ENCODE results near the gene MFAP3L. TPM values are rescaled to one million over a fixed set of nuclear protein-coding genes. Genes with fewer than 3 reads are reported as not detected.

MFAP3L gene
- polyA plus RNA-seq, 1 donor from 2014 or later, result 4.0 TPM

- H3K9ac ChIP-seq (ENCODE audit: low read length), result no peak overlapping the region
- H3K27ac ChIP-seq (ENCODE audit: low read length), result no peak overlapping the region
- H3K4me2 ChIP-seq (ENCODE audit: low read length), result no peak overlapping the region
- H3K9me2 ChIP-seq (ENCODE audit: insufficient read depth, low read length), result no peaks in the 10 kb centered on the region
- no peaks in the 10 kb centered on the region for H3K79me2 ChIP-seq (replicated peaks; ENCODE audit: insufficient read depth, low read length)
- no peaks in the 10 kb centered on the region for H3K9me3 ChIP-seq (ENCODE audit: low read length)
- no peaks in the 10 kb centered on the region for H3K36me3 ChIP-seq (ENCODE audit: insufficient read depth, low read length)
- H4K20me1 ChIP-seq (ENCODE audit: insufficient read depth), result no peaks in the 10 kb centered on the region
- H3F3A ChIP-seq (ENCODE audit: insufficient read depth, low read length, poor library complexity, severe bottlenecking), result no peaks in the 10 kb centered on the region
- H2AFZ ChIP-seq (ENCODE audit: low read depth, low read length), result no peak overlapping the region
- no peak overlapping the region for H3K4me3 ChIP-seq (ENCODE audit: low read length)
- no peaks in the 10 kb centered on the region for H3K27me3 ChIP-seq (ENCODE audit: insufficient read depth, low read depth, low read length)
- no peak for TF ChIP-seq TAF1 (IDR thresholded peaks at IDR 0.05; ENCODE audit: low read depth)
- no peak for TF ChIP-seq POLR2AphosphoS5 (IDR thresholded peaks at IDR 0.05)
- TF ChIP-seq EZH2 (IDR thresholded peaks at IDR 0.05; ENCODE audit: borderline replicate concordance, insufficient read depth, low read length, poor library complexity, severe bottlenecking), result no peak
- no peak for TF ChIP-seq RAD21 (conservative IDR thresholded peaks at IDR 0.05)
- TF ChIP-seq, protein P1, sequence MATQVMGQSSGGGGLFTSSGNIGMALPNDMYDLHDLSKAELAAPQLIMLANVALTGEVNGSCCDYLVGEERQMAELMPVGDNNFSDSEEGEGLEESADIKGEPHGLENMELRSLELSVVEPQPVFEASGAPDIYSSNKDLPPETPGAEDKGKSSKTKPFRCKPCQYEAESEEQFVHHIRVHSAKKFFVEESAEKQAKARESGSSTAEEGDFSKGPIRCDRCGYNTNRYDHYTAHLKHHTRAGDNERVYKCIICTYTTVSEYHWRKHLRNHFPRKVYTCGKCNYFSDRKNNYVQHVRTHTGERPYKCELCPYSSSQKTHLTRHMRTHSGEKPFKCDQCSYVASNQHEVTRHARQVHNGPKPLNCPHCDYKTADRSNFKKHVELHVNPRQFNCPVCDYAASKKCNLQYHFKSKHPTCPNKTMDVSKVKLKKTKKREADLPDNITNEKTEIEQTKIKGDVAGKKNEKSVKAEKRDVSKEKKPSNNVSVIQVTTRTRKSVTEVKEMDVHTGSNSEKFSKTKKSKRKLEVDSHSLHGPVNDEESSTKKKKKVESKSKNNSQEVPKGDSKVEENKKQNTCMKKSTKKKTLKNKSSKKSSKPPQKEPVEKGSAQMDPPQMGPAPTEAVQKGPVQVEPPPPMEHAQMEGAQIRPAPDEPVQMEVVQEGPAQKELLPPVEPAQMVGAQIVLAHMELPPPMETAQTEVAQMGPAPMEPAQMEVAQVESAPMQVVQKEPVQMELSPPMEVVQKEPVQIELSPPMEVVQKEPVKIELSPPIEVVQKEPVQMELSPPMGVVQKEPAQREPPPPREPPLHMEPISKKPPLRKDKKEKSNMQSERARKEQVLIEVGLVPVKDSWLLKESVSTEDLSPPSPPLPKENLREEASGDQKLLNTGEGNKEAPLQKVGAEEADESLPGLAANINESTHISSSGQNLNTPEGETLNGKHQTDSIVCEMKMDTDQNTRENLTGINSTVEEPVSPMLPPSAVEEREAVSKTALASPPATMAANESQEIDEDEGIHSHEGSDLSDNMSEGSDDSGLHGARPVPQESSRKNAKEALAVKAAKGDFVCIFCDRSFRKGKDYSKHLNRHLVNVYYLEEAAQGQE (IDR thresholded peaks at IDR 0.05; ENCODE audit: borderline replicate concordance), result no peak
- no peak for TF ChIP-seq MXI1 (conservative IDR thresholded peaks at IDR 0.05; ENCODE audit: poor library complexity, severe bottlenecking)
- no peak for TF ChIP-seq CTCF (IDR thresholded peaks at IDR 0.05; ENCODE audit: poor library complexity, severe bottlenecking)
- TF ChIP-seq EP300 (conservative IDR thresholded peaks at IDR 0.05; ENCODE audit: poor library complexity, severe bottlenecking), result no peak
- no peak for TF ChIP-seq SMC3 (conservative IDR thresholded peaks at IDR 0.05; ENCODE audit: poor library complexity)
These were observed 24.4 kb downstream of the MFAP3L start for GRCh38 chr4:170001745-170002267.

- no peak overlapping the region for H3K9ac ChIP-seq (ENCODE audit: low read length)
- no peak overlapping the region for H3K27ac ChIP-seq (ENCODE audit: low read length)
These were observed 25.0 kb downstream of the MFAP3L start for GRCh38 chr4:170001011-170001744.

More at GRCh38 chr4:170001011-170001744, 25.0 kb downstream of the MFAP3L start:
- H3F3A ChIP-seq (ENCODE audit: insufficient read depth, low read length, poor library complexity, severe bottlenecking), result no peaks in the 10 kb centered on the region
- H3K9me2 ChIP-seq (ENCODE audit: insufficient read depth, low read length), result no peaks in the 10 kb centered on the region
- H3K4me3 ChIP-seq (ENCODE audit: low read length), result no peak overlapping the region
- no peak overlapping the region for H2AFZ ChIP-seq (ENCODE audit: low read depth, low read length)
- TF ChIP-seq SMC3 (conservative IDR thresholded peaks at IDR 0.05; ENCODE audit: poor library complexity) (no peak), TAF1 (IDR thresholded peaks at IDR 0.05; ENCODE audit: low read depth) (no peak), POLR2AphosphoS5 (IDR thresholded peaks at IDR 0.05) (no peak), RAD21 (conservative IDR thresholded peaks at IDR 0.05) (no peak), CTCF (IDR thresholded peaks at IDR 0.05; ENCODE audit: poor library complexity, severe bottlenecking) (no peak), EP300 (conservative IDR thresholded peaks at IDR 0.05; ENCODE audit: poor library complexity, severe bottlenecking) (no peak), EZH2 (IDR thresholded peaks at IDR 0.05; ENCODE audit: borderline replicate concordance, insufficient read depth, low read length, poor library complexity, severe bottlenecking) (no peak), MXI1 (conservative IDR thresholded peaks at IDR 0.05; ENCODE audit: poor library complexity, severe bottlenecking) (no peak)
- TF ChIP-seq, protein P1 (IDR thresholded peaks at IDR 0.05; ENCODE audit: borderline replicate concordance), result no peak
- H3K27me3 ChIP-seq (ENCODE audit: insufficient read depth, low read depth, low read length), result no peaks in the 10 kb centered on the region
- no peaks in the 10 kb centered on the region for H3K36me3 ChIP-seq (ENCODE audit: insufficient read depth, low read length)
- no peak overlapping the region for H3K4me2 ChIP-seq (ENCODE audit: low read length)
- no peaks in the 10 kb centered on the region for H3K9me3 ChIP-seq (ENCODE audit: low read length)
- no peaks in the 10 kb centered on the region for H3K79me2 ChIP-seq (replicated peaks; ENCODE audit: insufficient read depth, low read length)
- no peaks in the 10 kb centered on the region for H4K20me1 ChIP-seq (ENCODE audit: insufficient read depth)

Measured in neural cell (in vitro differentiated cells).